GM06990 (cell line): Measurements from ENCODE around the gene APOC1.

Experiments used
- DNase-seq: peaks from one replicate; pipeline ENCODE4 v3.0.0-alpha.2; 2011; ENCODE audit not compliant: insufficient read length; ENCODE audit errors: extremely low read depth
- H3K27me3 ChIP-seq: replicated peaks from 2 replicates; pipeline ENCODE4 v1.6.0; 2011; ENCODE audit warnings: low read length; ENCODE audit not compliant: control insufficient read depth, insufficient read depth
- H3K36me3 ChIP-seq: 2 replicates; pipeline ENCODE4 v1.5.1; 2011; ENCODE audit warnings: low read length; ENCODE audit not compliant: control insufficient read depth, insufficient read depth
- H3K4me3 ChIP-seq: replicated peaks from 2 replicates; pipeline ENCODE4 v1.5.1; 2011; ENCODE audit warnings: low read depth, mild to moderate bottlenecking, control low read depth, low read length
- TF ChIP-seq, protein P1 (sequence below): IDR thresholded peaks from 2 replicates; pipeline ENCODE4 v1.5.1; 2011; ENCODE audit warnings: low read length, control low read depth, mild to moderate bottlenecking, inconsistent platforms; ENCODE audit not compliant: insufficient read depth, poor library complexity, severe bottlenecking

Gene APOC1

GRCh38 chr19:44903216-44903601 lies 11.2 kb upstream of the APOC1 start:
- TF ChIP-seq, protein P1, sequence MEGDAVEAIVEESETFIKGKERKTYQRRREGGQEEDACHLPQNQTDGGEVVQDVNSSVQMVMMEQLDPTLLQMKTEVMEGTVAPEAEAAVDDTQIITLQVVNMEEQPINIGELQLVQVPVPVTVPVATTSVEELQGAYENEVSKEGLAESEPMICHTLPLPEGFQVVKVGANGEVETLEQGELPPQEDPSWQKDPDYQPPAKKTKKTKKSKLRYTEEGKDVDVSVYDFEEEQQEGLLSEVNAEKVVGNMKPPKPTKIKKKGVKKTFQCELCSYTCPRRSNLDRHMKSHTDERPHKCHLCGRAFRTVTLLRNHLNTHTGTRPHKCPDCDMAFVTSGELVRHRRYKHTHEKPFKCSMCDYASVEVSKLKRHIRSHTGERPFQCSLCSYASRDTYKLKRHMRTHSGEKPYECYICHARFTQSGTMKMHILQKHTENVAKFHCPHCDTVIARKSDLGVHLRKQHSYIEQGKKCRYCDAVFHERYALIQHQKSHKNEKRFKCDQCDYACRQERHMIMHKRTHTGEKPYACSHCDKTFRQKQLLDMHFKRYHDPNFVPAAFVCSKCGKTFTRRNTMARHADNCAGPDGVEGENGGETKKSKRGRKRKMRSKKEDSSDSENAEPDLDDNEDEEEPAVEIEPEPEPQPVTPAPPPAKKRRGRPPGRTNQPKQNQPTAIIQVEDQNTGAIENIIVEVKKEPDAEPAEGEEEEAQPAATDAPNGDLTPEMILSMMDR, result no peak
- H3K27me3 ChIP-seq, result no peaks in the 10 kb centered on the region; the same call in 1 of the 2 replicates
- no peak for DNase-seq
- no peak overlapping the region for H3K4me3 ChIP-seq
- peaks cover 25% of the 10 kb centered on the region for H3K36me3 ChIP-seq

DNA sequence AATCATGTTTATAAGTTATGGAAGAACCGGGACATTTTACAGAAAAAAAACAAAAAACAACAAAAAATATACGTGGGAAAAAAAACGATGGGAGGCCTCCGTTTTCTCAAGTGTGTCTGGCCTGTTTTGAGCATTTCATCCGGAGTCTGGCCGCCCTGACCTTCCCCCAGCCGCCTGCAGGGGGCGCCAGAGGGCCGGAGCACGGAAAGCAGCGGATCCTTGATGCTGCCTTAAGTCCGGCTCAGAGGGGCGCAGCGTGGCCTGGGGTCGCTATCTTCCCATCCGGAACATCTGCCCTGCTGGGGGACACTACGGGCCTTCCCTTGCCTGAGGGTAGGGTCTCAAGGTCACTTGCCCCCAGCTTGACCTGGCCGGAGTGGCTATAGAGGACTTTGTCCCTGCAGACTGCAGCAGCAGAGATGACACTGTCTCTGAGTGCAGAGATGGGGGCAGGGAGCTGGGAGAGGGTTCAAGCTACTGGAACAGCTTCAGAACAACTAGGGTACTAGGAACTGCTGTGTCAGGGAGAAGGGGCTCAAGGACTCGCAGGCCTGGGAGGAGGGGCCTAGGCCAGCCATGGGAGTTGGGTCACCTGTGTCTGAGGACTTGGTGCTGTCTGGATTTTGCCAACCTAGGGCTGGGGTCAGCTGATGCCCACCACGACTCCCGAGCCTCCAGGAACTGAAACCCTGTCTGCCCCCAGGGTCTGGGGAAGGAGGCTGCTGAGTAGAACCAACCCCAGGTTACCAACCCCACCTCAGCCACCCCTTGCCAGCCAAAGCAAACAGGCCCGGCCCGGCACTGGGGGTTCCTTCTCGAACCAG lies 10.6 kb upstream of the APOC1 start:
- H3K36me3 ChIP-seq, result peaks cover 24% of the 10 kb centered on the region
- TF ChIP-seq, protein P1, result peak; percentile 98

DNA sequence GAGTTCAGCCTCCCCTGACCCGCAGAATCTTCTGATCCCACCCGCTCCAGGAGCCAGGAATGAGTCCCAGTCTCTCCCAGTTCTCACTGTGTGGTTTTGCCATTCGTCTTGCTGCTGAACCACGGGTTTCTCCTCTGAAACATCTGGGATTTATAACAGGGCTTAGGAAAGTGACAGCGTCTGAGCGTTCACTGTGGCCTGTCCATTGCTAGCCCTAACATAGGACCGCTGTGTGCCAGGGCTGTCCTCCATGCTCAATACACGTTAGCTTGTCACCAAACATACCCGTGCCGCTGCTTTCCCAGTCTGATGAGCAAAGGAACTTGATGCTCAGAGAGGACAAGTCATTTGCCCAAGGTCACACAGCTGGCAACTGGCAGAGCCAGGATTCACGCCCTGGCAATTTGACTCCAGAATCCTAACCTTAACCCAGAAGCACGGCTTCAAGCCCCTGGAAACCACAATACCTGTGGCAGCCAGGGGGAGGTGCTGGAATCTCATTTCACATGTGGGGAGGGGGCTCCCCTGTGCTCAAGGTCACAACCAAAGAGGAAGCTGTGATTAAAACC lies 9.9 kb upstream of the APOC1 start:
- Histone ChIP-seq H3K4me3 (no peak overlapping the region), H3K36me3 (peaks cover 24% of the 10 kb centered on the region), H3K27me3 (no peaks in the 10 kb centered on the region; the same call in 1 of the 2 replicates)
- TF ChIP-seq, protein P1, result peak; percentile 29
- no peak for DNase-seq

More for the DNA sequence above, 10.6 kb upstream of the APOC1 start:
- DNase-seq, result peak; percentile 79
- Histone ChIP-seq H3K27me3 (no peaks in the 10 kb centered on the region; the same call in 1 of the 2 replicates), H3K4me3 (no peak overlapping the region)

DNA sequence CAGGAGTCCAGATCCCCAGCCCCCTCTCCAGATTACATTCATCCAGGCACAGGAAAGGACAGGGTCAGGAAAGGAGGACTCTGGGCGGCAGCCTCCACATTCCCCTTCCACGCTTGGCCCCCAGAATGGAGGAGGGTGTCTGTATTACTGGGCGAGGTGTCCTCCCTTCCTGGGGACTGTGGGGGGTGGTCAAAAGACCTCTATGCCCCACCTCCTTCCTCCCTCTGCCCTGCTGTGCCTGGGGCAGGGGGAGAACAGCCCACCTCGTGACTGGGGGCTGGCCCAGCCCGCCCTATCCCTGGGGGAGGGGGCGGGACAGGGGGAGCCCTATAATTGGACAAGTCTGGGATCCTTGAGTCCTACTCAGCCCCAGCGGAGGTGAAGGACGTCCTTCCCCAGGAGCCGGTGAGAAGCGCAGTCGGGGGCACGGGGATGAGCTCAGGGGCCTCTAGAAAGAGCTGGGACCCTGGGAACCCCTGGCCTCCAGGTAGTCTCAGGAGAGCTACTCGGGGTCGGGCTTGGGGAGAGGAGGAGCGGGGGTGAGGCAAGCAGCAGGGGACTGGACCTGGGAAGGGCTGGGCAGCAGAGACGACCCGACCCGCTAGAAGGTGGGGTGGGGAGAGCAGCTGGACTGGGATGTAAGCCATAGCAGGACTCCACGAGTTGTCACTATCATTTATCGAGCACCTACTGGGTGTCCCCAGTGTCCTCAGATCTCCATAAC lies 8.8 kb upstream of the APOC1 start, which contains the start of gene APOE:
Gene APOE, plus strand, starts transcription at position 360 of the 724 bp plus-strand sequence. CDS start 829 bp downstream, outside the sequence.
- peaks cover 16% of the 10 kb centered on the region for H3K36me3 ChIP-seq
- no peak for DNase-seq
- TF ChIP-seq, protein P1, result no peak
- H3K4me3 ChIP-seq, result no peak within 1 kb of the TSS
- no peaks in the 10 kb centered on the region; the same call in 1 of the 2 replicates for H3K27me3 ChIP-seq

- no peaks in the 10 kb centered on the region; the same call in 1 of the 2 replicates for H3K27me3 ChIP-seq
- no peak for DNase-seq
- H3K4me3 ChIP-seq, result no peak overlapping the region
- TF ChIP-seq, protein P1, result no peak
- H3K36me3 ChIP-seq, result peaks cover 8% of the 10 kb centered on the region
These were observed 6.8 kb upstream of the APOC1 start for GRCh38 chr19:44907613-44908012.
